GM21515 (cell line): ENCODE measurements around the gene GMFB.

ENCODE experiments used
- ATAC-seq: cut with Tn5 transposase; IDR thresholded peaks from one replicate; pipeline ENCODE4 v1.9.1; 2021; ENCODE audit not compliant: unreplicated experiment

GMFB gene

DNA sequence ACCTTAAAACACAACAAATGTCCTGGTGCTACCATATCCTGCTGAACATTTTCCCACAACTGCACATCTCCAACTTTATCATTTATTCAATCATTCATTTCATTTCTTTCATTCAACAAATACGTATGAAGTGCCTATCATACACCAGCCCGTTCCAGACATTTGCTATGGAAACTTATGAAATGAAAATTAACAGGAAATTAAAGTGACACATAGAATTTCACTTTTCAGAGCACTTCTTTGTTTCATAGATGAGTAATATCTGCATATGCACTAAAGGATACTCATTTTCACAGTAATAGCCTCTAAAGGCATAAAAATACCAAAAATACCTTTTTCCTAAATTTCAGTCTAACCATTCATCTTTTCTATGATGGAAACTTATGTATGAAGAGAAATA lies 60.3 kb downstream of the GMFB start:
- no peak for ATAC-seq

DNA sequence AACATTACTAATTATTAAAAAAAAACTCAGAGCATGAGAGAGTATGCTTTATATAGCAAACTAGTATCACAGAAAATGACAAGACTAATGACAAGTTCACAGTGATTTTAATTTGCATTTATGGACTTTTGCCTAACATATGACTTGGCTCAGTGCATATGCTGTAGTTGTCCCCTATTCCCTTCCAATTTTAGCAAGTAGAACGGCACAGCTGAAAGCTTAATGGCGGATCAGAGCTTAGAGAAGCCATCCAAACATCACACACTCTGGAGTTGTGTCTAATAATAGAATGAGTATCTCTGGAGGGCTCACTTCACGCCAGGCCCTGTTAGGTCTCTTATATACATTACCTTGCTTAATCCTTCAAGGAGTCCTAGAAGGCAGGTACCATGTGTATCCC lies 60.9 kb downstream of the GMFB start:
- ATAC-seq = no peak

DNA sequence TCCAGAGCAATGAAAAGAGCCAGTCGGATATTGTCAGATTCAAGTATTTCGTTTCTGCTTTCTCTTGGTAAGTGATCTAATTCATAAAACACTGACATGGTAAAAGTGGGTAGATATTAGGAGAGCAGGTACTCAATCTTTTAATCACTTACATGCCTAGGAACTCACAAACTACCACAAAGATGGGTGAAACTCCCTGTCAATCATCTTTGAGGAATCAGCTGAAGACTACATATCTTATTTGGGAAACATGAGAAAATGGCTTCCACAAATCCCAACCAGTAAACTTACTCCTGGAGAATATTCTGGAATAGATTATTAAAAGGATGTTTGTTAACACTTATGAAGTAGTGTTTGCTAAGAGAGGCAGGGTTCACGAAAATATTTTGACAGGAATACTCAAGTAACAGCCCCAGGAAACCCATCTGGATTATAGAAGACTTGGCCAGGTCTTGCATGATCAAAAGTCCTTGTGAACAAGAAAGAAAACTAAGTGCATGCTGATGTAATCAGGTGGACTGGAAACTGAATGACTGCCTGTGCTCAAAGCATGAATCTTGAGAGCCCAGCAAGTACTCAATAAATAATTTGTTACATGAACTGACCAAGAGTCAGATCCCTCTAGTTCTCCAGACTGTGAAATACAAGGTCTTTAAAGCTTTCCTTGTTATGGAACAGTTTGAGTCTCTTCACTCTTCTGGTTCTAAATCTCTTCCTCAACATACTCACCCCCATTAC lies 63.1 kb downstream of the GMFB start:
- no peak for ATAC-seq

DNA sequence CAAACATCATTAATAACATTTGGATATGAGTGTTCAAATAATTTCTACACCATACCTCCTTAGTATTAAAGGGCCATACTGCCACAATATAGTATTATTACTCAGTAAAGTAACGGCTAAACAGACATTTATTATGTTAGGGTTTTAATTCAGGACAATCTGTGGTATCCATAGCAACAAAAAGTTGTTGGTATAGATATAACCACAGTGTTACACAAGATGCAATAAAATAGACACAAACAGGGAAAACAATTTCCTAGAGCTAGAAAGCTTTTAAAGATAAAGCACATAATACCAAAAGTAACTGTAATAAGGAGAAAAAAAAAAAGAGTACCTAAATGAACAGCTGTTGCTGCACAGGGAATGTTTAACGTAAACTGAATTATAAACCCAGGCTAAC lies 63.7 kb downstream of the GMFB start:
- no peak for ATAC-seq
